AG10803 (cell line): ENCODE data around the gene SLC5A8.

Experiments
- DNase-seq: peaks from one replicate; pipeline ENCODE4 v3.0.0; 2010; ENCODE audit warnings: low read depth
- H3K4me3 ChIP-seq: 2 replicates; pipeline ENCODE4 v1.5.1; 2011; ENCODE audit warnings: mild to moderate bottlenecking, low read length, control low read depth
- TF ChIP-seq, protein P1 (sequence below): conservative IDR thresholded peaks from 2 replicates; pipeline ENCODE4 v1.5.1; 2011; ENCODE audit warnings: mild to moderate bottlenecking, low read length, control low read depth, inconsistent platforms

SLC5A8 gene

DNA sequence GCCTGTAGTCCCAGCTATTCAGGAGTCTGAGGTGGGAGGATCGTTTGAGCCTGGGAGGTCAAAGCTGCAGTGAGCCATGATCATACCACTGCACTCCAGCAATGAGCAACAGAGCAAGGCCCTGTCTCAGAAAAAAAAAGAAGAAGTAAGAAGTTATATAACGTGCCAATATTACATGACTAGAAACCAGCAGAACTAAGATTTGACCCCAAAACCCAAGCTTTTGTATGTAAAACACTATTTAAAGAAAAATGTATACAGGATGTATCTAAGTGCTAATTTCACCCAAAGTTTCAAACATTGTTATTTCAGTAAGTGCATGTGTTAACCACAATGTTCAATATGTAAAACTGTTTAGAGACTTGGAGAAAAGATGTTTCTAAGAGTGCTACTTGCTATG lies 94.7 kb downstream of the SLC5A8 start:
- TF ChIP-seq, protein P1, sequence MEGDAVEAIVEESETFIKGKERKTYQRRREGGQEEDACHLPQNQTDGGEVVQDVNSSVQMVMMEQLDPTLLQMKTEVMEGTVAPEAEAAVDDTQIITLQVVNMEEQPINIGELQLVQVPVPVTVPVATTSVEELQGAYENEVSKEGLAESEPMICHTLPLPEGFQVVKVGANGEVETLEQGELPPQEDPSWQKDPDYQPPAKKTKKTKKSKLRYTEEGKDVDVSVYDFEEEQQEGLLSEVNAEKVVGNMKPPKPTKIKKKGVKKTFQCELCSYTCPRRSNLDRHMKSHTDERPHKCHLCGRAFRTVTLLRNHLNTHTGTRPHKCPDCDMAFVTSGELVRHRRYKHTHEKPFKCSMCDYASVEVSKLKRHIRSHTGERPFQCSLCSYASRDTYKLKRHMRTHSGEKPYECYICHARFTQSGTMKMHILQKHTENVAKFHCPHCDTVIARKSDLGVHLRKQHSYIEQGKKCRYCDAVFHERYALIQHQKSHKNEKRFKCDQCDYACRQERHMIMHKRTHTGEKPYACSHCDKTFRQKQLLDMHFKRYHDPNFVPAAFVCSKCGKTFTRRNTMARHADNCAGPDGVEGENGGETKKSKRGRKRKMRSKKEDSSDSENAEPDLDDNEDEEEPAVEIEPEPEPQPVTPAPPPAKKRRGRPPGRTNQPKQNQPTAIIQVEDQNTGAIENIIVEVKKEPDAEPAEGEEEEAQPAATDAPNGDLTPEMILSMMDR: no peak
- DNase-seq: no peak
- H3K4me3 ChIP-seq: no peak overlapping the region

DNA sequence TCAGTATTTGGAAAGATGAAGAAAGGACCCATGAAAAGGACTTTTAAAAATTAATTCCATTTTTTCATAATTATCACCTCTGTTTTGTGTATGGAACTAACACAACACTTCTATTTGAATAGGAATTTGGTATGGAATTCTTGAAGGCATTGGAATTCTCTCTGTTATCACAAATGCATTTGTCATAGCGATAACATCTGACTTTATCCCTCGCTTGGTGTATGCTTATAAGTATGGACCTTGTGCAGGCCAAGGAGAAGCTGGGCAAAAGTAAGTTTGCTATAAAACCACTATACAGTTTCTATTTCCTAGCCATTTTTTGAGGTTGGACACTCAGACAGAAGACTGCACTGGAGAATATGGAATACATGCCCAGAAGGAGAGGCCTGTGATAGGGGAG lies 98.6 kb downstream of the SLC5A8 start:
- H3K4me3 ChIP-seq: no peak overlapping the region
- no peak for DNase-seq
- TF ChIP-seq, protein P1: no peak

DNA sequence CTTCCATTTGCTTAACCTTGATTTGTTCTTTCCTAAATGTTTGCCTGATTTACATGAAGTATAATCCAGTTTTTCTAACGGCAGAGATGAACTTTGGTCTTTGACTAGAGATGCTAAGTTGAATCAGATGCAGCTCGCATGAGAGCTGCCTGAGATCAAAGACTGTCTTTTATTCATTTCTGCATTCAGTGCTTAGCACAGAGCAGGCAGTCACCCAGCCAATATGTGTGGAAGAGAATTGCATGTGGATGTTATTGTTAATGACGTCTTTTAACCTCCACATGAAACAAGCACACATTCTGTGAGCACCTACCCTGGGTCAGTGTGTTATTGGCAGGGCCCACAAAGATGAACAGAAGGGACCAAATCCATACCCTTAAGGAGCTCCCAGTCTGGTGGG lies 99.2 kb downstream of the SLC5A8 start:
- no peak for DNase-seq
- TF ChIP-seq, protein P1: no peak
- no peak overlapping the region for H3K4me3 ChIP-seq

DNA sequence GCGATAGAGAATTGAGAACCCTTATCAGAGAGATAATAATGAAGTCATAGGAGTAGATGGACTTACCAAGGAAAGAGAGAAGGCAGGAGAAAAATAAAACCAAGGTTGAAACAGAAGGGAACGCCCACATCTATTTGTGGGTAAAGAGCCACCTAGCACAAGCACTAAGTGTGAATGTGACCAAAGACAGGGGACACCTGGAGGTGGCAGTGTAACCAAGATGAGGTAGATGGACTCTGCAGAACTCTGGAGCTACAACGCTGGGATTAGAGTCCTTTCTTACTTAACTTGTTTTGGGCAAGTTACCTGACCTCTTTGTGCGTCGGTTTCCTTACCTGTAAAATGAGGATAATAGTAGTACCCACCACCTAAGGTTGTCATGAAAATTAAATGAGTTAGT lies 101.9 kb downstream of the SLC5A8 start:
- no peak for DNase-seq
- H3K4me3 ChIP-seq: no peak overlapping the region
- TF ChIP-seq, protein P1: no peak

DNA sequence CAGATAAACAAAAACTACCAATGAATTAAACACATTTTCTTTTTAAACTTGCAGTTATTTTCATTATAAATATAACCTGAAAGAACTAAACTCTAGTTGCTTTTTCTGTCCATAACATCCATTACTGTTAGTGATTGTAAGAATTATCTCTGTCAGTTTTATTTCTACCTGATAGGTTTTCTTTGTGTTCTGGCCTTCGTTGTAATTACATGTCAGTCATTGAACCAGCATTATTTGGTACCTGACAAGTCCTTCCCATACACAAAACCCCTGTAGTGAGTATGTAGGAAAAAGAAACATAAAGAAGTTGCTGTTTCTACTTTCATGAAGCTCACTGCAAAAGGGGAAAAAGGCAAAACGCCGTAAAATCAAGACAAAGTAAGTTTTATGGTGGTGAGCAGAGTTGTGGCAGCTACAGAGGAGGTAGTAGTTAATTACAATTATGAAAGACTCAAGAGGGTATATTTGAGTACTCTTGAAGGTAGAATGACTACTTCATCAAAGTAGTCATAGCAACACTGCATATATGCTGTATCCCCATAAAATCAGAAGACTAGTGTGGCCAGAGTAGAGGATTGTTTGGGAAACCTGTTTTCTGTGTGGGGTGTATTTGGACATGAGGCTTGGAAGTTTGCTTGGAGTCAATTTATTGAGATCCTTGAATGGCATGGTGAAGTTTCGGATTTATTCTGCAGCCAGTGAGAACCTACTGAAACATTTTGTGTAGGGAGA lies 102.8 kb downstream of the SLC5A8 start:
- H3K4me3 ChIP-seq: no peak overlapping the region
- TF ChIP-seq, protein P1: no peak
- DNase-seq: no peak
